Vagina (tissue), 2 donors: ENCODE results near the gene MYO9A. TPM values are rescaled to one million over a fixed set of nuclear protein-coding genes. Genes with fewer than 3 reads are reported as not detected.
"Not testable (repeated sequence)": the region's sequence is repeated elsewhere in the genome, so short reads cannot be mapped to it uniquely, and the experiment has no call there.

Experiments used
- DNase-seq, 2 donors: peaks; one replicate each; pipeline ENCODE4 v3.0.0-alpha.2; 2017; ENCODE audit errors: extremely low spot score in 2 of 2
- H3K27ac ChIP-seq: fragments of 200-600 bp; sonication (generic); one replicate; pipeline ENCODE4 v1.5.1; 2019
- H3K27me3 ChIP-seq: fragments of 200-600 bp; sonication (generic); one replicate; pipeline ENCODE4 v1.5.1; 2019
- H3K36me3 ChIP-seq, 2 donors: fragments of 200-600 bp; sonication (generic); one replicate each; pipeline ENCODE4 v1.5.1; 2017 to 2019
- H3K4me1 ChIP-seq: fragments of 200-600 bp; sonication (generic); one replicate; pipeline ENCODE4 v1.5.1; 2019
- H3K4me3 ChIP-seq, 2 donors: fragments of 200-600 bp; sonication (generic); 1 replicate in 1 of 2; 2 replicates in 1 of 2; pipeline ENCODE4 v1.5.1; 2016 to 2019
- H3K9me3 ChIP-seq: fragments of 200-600 bp; sonication (generic); one replicate; pipeline ENCODE4 v1.5.1; 2019
- POLR2A ChIP-seq, 2 donors: fragments of 450-650 bp; IDR thresholded peaks; one replicate each; pipeline ENCODE4 v1.6.1; 2017; ENCODE audit warnings: antibody characterized with exemption in 2 of 2, mild to moderate bottlenecking in 2 of 2, moderate library complexity in 2 of 2
- POLR2AphosphoS5 ChIP-seq, 2 donors: sonication (generic); formaldehyde crosslinking; IDR thresholded peaks; one replicate each; pipeline ENCODE4 v1.9.0; 2017; ENCODE audit warnings: antibody characterized with exemption in 2 of 2, mild to moderate bottlenecking in 2 of 2, low read depth in 1 of 2; ENCODE audit not compliant: insufficient read depth in 1 of 2
- intact Hi-C: fragments of 100-400 bp; cut with DNase I; formaldehyde crosslinking; loops from one replicate; pipeline ENCODE4 v1.15.1; 2023
- total RNA-seq: library from RNA; depleted of rRNA; stranded (reverse); fragments of >200 nt; gene quantifications from one replicate; pipeline ENCODE4 v1.2.3, GENCODE V29; 2016
- TF ChIP-seq, protein P1 (sequence below), 3 experiments: fragments of 450-650 bp in 2 of 3; fragments of 200-600 bp in 1 of 3; sonication (generic) in 1 of 3; IDR thresholded peaks; one replicate each; pipeline ENCODE4 v1.5.1; 2017 to 2019; ENCODE audit warnings: antibody characterized with exemption in 3 of 3, mild to moderate bottlenecking in 2 of 3, moderate library complexity in 2 of 3

Gene MYO9A
- total RNA-seq, 1 donor from 2014 or later, result 50.3 TPM

GRCh38 chr15:72021604-72022003, 96.3 kb downstream of the MYO9A start:
- Histone ChIP-seq H3K27ac (no peak overlapping the region), H3K9me3 (no peaks in the 10 kb centered on the region), H3K27me3 (no peaks in the 10 kb centered on the region), H3K36me3 (peaks cover 0 to 12% of the 10 kb centered on the region in 2 donors), H3K4me3 (no peak overlapping the region), H3K4me1 (no peaks in the 10 kb centered on the region)
- DNase-seq, result no peak
- intact Hi-C loops, result no loop called here
- TF ChIP-seq POLR2A (IDR thresholded peaks at IDR 0.05), result no peak

- Histone ChIP-seq H3K27ac (no peak overlapping the region), H3K36me3 (peaks cover 0 to 12% of the 10 kb centered on the region in 2 donors), H3K9me3 (no peaks in the 10 kb centered on the region), H3K4me3 (no peak overlapping the region), H3K27me3 (no peaks in the 10 kb centered on the region), H3K4me1 (no peaks in the 10 kb centered on the region)
- no peak for DNase-seq
- intact Hi-C loops, result no loop called here
- TF ChIP-seq POLR2AphosphoS5 (IDR thresholded peaks at IDR 0.05; ENCODE audit: insufficient read depth in 1 of 2, low read depth in 1 of 2) (no peak), POLR2A (IDR thresholded peaks at IDR 0.05) (no peak)
- TF ChIP-seq, protein P1, sequence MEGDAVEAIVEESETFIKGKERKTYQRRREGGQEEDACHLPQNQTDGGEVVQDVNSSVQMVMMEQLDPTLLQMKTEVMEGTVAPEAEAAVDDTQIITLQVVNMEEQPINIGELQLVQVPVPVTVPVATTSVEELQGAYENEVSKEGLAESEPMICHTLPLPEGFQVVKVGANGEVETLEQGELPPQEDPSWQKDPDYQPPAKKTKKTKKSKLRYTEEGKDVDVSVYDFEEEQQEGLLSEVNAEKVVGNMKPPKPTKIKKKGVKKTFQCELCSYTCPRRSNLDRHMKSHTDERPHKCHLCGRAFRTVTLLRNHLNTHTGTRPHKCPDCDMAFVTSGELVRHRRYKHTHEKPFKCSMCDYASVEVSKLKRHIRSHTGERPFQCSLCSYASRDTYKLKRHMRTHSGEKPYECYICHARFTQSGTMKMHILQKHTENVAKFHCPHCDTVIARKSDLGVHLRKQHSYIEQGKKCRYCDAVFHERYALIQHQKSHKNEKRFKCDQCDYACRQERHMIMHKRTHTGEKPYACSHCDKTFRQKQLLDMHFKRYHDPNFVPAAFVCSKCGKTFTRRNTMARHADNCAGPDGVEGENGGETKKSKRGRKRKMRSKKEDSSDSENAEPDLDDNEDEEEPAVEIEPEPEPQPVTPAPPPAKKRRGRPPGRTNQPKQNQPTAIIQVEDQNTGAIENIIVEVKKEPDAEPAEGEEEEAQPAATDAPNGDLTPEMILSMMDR (IDR thresholded peaks at IDR 0.05), result no peak
Observed at GRCh38 chr15:72020799-72021198, 97.2 kb downstream of the MYO9A start.

DNA sequence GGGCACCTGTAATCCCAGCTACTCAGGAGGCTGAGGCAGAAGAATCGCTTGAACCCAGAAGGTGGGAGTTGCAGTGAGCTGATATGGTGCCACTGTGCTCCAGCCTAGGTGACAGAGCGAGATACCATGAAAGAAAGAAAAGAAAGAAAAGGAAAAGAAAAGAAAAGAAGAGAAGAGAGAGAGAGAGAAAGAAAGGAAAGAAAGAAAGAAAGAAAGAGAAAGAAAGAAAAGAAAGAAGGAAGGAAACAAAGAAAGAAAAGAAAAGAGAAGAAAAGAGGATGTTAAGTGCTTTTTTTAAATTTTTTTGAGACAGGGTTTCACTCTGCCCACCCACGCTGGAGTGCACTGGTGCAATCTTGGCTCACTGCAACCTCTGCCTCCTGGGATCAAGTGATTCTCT, 103.4 kb downstream of the MYO9A start:
- H3K27me3 ChIP-seq, H3K4me1 ChIP-seq, DNase-seq, H3K27ac ChIP-seq, intact Hi-C loops, H3K4me3 ChIP-seq, H3K36me3 ChIP-seq, H3K9me3 ChIP-seq: not testable (repeated sequence)

- TF ChIP-seq POLR2A (IDR thresholded peaks at IDR 0.05), result no peak
- no peak for TF ChIP-seq POLR2AphosphoS5 (IDR thresholded peaks at IDR 0.05; ENCODE audit: insufficient read depth in 1 of 2, low read depth in 1 of 2)
- TF ChIP-seq, protein P1 (IDR thresholded peaks at IDR 0.05), result no peak
- no peak for DNase-seq
- no peak overlapping the region for H3K4me3 ChIP-seq
- H3K27me3 ChIP-seq, result no peaks in the 10 kb centered on the region
- intact Hi-C loops, result no loop called here
- H3K9me3 ChIP-seq, result no peaks in the 10 kb centered on the region
- H3K27ac ChIP-seq, result no peak overlapping the region
- no peaks in the 10 kb centered on the region for H3K4me1 ChIP-seq
- H3K36me3 ChIP-seq, result peaks cover 0 to 7% of the 10 kb centered on the region in 2 donors
Observed at GRCh38 chr15:72013703-72014102, 104.2 kb downstream of the MYO9A start.

DNA sequence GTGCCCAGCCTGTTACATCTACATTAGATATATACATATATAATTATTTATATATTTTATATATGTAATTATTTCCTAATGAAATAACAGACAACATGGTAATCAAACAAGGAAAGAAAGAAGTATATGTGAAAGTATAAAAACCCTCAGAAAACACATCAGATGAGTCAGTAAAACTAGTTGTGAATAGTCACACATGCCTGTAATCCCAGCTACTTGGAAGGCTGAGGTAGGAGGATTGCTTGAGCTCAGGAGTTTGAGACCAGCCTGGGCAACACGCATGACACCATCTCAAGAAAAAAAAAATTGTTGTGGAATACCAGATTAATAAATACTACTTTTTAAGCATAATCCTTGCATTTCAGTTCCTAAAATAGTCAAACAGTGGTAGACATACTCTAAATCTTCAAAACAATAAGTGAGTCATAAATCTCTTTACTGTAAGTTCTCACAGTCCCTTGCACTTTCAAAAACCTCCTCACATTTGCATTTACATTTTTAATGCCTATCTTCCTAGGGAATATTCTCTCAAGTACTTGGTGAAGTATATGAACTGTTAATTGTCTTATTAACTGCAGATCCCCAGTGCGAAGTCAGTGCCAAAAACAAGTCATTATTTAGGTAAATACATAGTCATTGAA, 106.5 kb downstream of the MYO9A start:
- H3K4me3 ChIP-seq, result no peak overlapping the region
- no peak for DNase-seq
- H3K4me1 ChIP-seq, result no peaks in the 10 kb centered on the region
- no peaks in the 10 kb centered on the region for H3K9me3 ChIP-seq
- H3K27me3 ChIP-seq, result no peaks in the 10 kb centered on the region
- intact Hi-C loops, result no loop called here
- TF ChIP-seq POLR2AphosphoS5 (IDR thresholded peaks at IDR 0.05; ENCODE audit: insufficient read depth in 1 of 2, low read depth in 1 of 2) (no peak), POLR2A (IDR thresholded peaks at IDR 0.05) (no peak)
- TF ChIP-seq, protein P1 (IDR thresholded peaks at IDR 0.05), result no peak
- peaks cover 0 to 16% of the 10 kb centered on the region in 2 donors for H3K36me3 ChIP-seq
- no peak overlapping the region for H3K27ac ChIP-seq

DNA sequence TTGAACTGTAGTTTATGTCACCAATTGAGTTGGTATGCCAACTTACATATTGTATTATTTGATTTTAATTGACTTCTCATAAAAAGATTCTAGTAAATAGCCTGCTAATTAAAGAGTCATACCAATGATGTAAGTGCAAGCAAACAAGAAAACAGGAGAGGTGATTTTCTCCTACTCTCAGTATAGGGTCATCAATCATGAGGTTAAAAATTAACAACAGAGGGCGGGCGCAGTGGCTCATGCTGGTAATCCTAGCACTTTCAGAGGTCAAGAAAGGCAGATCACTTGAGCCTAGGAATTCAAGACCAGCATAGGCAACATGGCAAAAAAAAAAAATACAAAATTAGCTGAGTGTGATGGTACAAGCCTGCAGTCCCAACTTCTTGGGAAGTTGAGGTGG, 108.7 kb downstream of the MYO9A start:
- intact Hi-C loops, result no loop called here
- Histone ChIP-seq H3K27ac (no peak overlapping the region), H3K27me3 (no peaks in the 10 kb centered on the region), H3K4me3 (no peak overlapping the region), H3K36me3 (peaks cover 0 to 16% of the 10 kb centered on the region in 2 donors), H3K9me3 (no peaks in the 10 kb centered on the region), H3K4me1 (no peaks in the 10 kb centered on the region)
- no peak for DNase-seq
- no peak for TF ChIP-seq POLR2A (IDR thresholded peaks at IDR 0.05)
- TF ChIP-seq POLR2AphosphoS5 (IDR thresholded peaks at IDR 0.05; ENCODE audit: insufficient read depth in 1 of 2, low read depth in 1 of 2), result no peak
- TF ChIP-seq, protein P1 (IDR thresholded peaks at IDR 0.05), result no peak
